NCI-H69 (cell line): Measurements from ENCODE around the gene ARPIN.
"Not testable (repeated sequence)": the region's sequence is repeated elsewhere in the genome, so short reads cannot be mapped to it uniquely, and the experiment has no call there.

Experiments used
- DNase-seq: peaks from one replicate; lab custom pipeline; 2025; lab: John Stamatoyannopoulos, UW

ARPIN gene

DNA sequence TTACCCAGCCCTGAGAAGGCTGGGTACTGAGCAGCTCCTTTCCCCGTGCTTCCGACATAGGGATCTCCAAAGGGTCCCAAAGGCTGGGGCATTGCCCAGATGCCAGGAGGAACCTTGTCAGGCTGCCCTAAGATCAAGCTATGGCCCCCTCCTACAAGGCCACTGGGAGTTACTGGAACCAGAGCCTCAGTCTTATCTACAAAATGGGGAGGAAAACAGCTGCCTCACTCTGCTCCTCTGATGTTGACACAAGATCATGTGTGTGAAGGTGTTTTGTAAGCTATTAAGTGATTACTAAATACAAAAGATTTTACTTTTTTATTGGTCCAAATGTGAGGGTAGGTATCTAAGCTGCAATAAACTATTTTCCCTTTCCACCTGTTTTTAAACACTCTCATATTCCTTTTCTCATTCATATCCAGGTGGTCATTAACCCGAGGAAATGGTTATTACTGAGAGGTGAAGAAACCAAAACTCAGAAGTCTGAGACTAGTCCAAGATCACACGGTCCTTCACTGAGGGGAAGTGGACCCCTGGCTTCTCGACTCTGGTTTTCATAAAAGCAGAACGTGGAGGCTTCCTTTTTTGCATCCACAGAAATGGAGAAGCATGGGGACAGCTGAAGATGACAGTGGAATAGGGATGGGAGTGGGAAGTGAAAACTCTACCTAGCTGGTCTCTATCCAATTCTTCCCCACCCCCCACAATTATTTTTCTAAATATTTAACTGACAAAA, 1.7 kb downstream of the ARPIN start:
- DNase-seq: no peak

DNA sequence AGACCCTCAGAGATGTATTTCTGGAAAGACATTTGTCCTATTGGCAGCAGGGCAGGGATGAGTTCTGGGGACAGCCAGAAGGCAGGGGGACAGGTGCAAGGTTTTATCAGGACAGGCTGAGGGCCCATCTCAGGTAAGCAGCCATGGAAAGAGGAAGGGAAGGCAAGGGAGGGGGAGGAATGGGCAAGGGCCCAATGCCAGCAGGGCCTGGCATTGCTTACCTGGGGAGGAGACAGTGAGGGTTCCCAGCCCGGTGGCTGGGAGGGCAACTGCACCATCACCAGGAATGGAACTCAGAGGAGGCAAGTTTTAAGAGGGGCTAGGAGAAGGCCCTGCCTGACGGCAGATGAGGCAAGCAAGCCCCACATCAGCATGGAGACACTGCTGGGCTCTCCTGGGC, 3.1 kb downstream of the ARPIN start:
- no peak for DNase-seq

DNA sequence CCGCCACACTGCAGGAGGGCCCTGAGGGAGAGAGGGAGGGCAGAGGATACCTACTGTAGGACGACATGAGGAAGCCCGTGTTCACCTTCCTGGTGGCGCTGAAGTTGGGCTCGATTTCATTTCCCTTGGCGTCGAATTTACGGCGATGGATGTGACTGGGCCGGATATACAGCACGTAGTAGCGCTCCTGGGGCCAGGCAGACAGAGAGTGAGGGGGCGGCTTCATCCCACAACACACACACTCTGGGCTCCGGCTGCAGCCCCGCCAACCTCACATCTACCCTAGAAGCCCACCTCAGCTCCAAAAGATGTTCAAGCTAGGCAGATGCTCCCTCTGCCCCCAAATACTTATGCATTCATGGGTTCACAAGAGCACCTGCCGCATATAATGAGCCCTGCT, 4.5 kb downstream of the ARPIN start:
- DNase-seq: no peak

DNA sequence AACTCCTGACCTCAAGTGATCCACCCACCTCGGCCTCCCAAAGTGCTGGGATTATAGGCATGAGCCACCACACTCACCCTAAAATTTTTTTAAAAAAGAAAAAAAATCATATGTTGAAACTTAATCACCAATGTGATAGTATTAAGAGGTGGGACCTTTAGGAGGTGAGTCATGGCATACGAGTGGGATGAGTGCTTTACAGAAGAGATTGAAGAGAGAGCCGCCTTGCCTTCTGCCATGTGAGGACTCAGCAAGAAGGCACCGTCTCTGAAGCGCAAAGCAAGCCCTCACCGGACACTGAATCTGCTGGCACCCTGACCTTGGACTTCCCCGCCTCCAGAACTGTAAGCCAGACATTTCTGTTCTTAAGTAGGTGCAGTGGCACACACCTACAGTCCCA, 5.5 kb downstream of the ARPIN start:
- DNase-seq: no peak

DNA sequence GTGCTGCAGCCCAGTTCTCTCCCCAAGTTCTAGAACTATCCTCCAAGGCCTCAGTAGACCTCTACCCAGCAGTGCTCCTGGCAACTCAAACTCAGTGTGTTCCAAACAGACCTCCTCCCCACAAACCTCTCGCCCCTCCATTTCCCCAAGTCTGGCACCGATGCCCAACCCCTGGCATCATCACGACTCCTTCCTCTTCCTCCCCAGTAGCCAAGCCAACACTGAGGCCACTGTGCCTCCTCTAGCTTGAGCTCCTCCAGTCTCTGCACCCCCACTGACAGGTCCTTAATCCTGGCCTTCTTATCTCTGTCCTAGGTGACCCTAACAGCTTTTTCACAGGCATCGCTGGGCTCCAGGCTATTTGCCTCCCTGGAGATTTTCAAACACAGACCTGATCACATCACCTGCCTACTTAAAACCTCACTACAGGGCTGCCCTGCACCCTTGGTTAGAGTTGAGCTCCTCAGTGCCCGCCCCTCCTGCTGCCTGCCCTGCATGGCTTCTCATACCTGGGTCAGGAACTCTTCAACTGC, 6.8 kb downstream of the ARPIN start:
- DNase-seq: no peak

DNA sequence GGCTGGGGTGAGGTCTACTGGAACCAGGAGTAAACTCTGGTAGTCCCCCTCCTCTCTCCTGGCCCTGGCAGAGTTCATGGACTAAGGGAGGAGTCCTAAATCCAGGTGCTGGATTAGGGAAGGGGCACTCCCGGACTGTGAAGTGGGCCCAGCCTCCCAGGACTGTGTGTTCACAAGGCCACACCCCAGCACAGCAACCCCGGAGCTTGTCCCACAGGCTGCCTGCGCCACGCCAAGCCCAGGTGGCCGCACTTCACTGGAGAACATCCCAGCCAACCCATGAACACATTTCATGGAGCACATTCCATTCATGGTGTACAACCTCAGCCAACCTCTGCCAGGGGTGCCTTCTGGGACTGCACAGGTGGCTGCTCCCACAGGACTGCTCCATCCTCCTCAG, 8.2 kb downstream of the ARPIN start:
- DNase-seq: no peak

DNA sequence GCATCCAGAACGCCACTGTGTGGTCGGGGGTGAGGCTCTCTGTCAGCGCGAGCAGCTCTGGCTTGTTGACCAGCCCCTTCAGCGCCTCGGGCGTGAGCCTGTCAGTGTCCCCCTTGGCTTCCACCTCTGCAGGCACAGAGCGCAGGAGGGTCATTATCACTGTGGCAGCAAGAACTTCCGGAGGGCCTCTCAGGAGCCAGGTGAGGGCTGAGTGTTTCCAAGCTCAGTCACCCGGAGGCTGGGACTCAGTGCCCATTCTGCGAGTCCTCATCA, 9.0 kb downstream of the ARPIN start:
- DNase-seq: no peak

DNA sequence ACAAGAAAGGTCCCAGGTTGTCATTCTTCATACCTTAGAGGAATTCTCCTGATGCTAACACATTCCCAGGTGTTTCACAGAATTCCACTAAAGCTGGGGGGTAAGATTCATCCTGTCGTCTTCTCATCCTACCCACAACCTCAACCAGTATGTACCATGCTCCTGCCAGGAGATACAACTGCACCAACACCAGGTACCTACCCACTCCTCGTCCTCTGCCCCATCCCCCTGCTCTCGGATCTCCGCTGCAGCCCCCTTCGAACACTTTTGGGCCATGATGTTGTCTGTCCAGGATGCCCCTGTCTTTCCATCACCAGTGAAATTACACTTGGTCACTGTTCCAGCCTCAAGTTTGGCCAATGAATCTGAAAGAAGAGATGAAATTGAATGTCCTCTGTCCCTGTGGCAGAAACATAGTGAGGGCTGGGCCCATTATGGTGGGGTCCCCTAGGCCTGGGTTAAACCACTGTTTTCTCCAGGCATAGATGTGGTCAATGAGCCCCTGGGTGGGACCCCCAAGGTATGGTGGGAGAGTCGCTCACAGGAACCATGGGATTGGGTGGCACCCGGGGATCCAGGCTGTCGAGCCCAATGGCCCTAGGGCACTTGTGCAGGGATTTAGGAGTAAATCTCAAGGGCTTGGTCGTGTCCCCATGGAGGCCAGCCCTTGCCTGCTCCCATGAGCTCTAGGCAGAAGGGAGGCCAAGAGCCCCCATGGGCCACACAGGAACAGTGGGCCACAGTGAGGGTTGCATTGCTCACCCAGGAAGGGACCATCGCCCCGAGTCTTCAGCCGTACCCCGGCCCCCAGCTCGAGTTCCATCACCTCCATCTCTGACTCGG, 9.5 kb downstream of the ARPIN start:
- DNase-seq: no peak

DNA sequence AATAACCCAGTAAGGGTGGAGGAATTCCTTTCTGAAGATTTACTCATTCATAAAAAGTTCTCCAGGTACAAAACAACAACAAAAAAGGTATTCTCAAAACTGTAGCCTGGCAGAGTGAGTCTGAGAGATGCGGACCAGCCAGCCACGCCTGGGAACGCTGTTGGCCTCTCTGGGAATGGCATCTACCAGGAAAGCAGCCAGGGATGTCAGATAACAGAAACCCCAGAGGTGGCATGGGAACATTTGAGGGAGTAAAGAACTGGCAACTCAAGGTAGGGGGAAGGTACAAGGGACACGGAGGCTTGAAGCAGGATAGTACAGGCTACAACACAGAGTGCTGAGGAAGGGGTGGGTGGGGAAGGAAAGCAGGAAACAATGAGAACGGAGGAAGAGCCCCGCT, 11.9 kb downstream of the ARPIN start:
- no peak for DNase-seq

DNA sequence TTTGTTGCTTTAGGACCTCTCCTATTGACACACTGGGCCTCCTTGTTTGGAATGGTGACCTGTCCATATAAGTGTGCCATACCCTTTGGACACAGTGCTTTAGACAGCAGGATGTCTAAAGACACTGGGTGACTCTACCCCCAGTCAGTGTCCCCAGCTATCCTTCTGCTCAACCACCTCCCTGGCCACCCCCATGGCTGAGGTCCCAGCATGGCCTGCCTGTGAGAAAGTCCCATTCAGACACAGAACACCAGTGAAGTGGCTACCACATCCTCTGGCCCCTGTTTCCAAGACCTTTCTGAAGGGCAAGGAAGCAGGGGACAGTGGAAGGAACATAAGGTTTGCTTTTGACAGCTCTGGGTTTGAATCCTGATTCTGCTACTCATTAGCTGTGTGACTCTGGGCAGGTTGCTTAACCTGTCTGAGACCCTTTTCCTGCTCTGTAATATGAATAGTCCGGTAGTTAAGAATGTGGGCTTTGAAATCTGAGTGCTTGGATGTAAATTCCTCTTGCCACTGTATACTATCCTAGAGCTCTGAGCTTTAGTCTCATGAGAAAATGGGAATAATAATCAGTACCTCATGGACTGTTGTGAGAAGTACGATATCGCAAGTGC, 12.7 kb downstream of the ARPIN start:
- DNase-seq: no peak

DNA sequence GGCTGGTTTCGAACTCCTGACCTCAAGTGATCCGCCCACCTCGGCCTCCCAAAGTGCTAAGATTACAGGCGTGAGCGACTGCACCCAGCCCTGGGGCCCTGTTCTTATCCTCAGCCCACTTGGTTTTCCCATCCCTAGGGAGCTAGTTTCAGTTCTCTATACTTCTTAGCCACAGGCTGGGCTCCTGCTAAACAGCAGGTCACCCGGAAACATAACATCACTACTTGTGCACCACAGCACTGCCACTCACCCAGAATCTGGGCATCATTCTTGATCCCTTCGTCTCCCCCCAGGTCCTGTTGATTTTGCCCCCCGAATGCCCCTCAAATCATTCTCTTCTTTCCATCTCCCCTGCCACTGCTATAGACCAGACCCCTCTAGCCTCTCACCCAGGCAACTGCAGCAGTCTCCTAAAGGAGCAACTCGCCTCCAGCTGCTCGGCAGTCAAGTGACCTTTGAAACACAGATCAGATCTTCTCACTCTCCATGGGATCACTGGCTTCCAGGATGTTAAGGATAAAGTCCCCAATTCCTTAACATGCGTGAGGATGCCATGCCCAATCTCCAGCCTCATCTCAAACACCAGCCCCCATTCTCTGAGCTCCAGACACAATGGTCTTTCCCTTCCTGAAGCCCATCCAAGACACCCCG, 13.3 kb downstream of the ARPIN start:
- DNase-seq: no peak

DNA sequence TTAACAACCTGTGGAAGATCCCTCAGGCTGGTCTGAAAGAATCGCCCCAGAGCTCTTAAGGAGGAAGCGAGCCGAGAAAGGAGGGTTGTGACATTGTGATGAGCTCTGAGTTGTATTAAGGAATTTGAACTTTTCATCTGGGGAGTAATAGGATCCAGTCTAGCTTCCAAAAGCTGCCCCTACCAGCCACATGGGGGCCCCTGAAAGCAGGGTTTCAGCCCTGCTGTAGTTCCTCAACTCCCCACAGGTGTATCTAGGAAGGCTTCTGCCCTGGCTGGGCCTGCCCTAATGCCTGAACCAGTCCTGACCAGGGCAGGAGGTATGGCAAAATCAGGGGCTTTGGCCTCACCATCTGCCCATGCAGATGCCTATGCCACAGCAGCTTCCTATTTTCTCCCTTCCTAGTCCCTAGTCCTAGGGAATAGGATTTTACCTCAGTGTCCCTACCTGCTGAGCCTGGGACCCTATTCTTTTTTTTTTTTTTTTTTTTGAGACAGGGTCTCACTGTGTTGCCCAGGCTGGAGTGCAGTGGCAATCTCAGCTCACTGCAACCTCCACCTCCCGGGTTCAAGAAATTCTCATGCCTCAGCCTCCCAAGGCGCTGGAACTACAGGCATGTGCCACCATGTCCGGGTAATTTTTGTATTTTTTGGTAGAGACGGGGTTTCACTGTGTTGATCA, 14.0 kb downstream of the ARPIN start:
- peak; percentile 55 for DNase-seq

DNA sequence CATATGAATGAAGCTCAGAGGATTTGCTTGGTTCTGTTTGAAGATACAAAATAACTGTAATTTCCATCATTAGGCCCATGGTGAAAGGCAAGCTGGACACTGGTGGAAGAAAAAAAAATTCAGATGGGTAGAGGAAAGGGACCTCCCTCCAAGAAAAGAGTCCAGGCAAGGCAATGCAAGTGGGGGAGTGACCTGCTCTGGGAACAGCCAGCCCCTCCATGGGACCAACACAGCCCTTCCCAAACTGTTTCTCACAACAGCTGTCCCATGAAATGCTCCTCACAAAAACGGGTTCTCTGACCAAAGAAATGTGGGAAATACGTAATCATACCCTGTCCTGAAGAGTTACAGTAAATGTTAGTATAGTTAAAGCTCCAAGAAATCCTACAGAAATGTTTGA, 14.6 kb downstream of the ARPIN start:
- no peak for DNase-seq

DNA sequence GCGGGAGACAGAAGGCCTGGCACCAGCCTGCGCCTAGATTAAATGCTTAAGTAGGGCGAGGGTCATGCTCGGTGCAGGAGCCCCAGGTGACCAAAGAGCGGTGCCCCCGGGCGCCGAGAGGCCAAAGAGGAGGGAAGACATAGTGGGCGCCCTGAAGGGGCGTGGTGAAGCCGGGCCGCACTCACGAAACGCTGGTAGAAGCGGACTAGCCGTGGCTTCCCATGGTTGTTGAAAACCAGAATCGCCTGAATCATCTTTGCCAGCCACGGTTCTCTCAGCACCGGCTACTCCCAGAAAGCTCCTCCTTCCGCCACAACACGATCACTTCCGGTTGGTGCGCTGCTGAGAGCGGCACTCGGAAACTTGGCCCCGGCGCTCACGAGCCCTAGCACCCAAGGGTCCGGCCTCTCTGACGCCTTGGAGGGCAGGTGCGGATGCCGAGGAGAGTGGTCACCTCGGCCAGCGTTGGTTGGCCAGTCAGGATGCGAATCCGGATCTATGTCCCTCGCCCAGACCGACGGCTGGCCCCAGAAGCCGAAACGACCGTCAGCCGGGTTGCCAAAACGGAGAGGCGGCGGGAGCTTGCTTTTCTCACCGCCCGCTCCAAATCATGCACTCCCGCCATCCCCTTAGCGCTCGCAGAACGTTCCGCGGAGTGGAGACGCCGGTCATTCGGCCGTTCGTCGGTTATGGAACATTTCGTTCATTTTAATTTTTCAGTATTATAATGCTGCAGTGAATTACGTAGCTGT, 18.9 kb downstream of the ARPIN start, which contains the start of gene AP3S2:
AP3S2 (minus strand) TSS at position 299 of the 752 bp plus-strand sequence; CDS start at position 254, 45 bp downstream.
- DNase-seq: peak; percentile 92

DNA sequence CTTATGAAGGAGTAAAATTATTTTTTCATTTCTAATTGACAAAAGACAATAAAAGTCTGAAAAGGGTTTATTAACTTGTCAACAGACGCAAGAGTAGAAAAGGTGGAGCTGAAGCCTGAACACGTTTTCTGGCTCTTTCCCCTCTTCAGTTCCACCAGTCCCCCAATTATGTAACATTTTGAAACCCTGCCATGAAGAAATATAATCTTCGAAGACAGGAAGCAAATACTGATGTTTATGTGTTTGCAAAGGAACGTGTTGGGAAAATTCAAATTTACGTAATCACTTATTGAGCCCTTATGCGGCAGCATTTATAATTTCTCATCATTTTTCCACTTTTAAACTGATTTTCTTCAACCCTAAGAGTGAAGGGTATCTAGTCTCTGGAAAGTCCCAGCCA, 19.7 kb downstream of the ARPIN start:
- no peak for DNase-seq

DNA sequence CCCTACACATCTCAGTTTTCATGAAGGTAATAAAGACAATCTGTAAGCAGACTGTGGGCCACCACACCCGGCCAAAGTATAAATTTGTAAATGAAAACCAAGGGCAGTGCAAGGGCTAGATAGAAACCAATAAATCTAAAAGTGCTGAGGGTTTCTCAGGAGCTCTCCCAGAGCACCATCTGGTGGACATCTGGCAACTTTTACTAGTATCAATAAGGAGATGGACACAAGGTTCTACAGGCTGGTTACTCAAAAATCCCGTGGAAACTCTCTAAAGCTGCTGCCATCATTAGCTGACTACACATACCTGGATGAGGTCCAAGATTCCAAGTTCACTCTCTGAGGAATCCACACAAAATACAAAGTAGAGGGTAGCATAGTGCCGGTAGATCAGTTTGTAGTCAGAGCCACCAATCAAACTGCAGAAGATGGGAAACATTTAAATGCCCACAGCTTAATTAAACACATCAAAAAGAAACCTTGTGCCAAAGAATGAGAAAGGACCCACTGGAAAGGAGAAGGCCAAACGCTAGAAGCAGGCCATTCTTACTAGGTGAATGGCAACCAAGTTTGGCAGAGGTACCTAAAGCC, 24.4 kb downstream of the ARPIN start:
- DNase-seq: peak; percentile 3

DNA sequence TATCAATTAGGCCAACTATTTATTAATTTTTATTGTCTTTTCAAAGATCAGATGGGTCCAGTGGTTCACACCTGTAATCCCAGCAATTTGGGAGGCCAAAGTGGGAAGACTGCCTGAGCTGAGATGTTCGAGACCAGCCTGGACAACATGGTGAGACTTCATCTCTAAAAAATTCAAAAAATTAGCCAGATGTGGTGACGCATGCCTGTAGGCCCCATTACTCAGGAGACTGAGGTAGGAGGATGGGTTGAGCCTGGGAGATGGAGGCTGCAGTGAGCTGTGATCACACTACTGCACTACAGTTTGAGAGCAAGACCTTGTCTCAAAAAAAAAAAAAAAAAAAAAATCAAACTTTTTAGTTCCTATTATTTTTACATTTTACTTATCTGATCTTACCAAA, 27.1 kb downstream of the ARPIN start:
- DNase-seq: no peak

DNA sequence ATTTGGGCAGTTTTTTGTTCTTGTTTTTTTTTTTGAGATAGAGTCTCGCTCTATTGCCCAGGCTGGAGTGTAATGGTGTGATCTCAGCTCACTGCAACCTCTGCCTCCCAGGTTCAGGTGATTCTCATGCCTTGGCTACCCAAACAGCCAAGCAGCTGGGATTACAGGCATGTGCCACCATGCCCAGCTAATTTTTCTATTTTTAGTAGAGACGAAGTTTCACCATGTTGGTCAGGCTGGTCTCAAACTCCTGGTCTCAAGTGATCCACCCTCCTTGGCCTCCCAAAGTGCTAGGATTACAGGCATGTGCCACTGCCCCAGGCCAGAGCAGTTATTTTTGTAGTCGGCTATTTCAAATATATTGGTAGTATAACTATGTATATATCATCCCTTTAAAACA, 27.6 kb downstream of the ARPIN start:
- not testable (repeated sequence) for DNase-seq

DNA sequence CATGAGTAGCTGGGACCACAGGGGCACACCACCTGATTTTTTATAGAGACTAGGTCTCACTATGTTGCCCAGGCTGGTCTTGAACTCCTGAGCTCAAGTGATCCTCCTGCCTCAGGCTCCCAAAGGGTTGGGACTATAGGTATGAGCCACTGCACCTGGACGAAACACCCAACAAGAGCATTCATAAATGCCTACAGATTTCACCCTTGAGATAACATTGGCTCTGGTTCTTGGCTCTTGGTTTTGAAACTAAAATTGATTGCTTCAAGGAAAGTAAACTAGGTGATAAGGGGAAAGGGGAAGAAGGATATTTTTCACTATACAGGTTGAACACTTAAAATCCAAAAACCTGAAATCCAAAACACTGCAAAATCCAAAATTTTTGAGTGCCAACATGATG, 29.2 kb downstream of the ARPIN start:
- DNase-seq: no peak

DNA sequence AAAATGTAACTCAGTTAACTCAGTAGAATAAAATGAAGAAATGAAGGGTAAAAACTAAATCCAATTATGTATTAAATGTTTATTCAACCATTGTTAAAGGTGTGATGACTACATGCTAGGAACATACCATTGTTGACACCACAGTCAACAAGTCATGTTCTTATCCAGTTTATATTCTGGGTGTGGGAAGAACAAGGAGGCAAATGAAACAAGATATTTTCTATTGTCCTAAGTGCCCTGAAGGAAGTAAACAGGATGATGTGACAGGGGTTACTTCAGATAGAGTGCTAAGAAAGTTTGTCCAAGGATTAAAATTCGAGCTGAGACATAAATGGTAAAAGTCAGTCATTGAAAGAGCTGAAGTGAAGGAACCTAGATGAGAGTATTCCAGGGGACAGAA, 32.0 kb downstream of the ARPIN start:
- DNase-seq: no peak

DNA sequence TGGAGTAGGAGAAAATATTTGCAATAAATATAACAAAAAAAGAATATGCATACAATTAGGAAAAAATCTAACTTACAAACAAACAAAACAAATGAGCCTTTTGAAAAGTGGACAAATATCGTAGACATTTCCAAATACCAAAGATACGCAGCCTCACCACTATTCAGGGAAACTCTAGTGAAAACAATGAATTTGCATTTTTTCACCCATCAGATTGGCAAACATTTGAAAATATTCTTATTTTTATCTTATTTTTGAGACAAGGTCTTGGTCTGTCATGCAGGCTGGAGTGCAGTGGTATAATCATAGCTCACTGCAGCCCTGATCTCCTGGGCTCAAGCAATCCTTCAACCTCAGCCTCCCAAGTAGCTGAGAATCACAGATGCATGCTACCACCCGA, 34.4 kb downstream of the ARPIN start:
- no peak for DNase-seq
